ENCODE data around the gene BNC1.

Gene BNC1

GRCh38 chr15:83318036-83318435 lies 33.6 kb upstream of the BNC1 start:
- TF ChIP-seq POLR2A (IDR thresholded peaks at IDR 0.05; ENCODE audit: extremely low read depth, insufficient read length) (no peak), MYC (IDR thresholded peaks at IDR 0.05; ENCODE audit: low read depth, low read length) (no peak), CTCF (IDR thresholded peaks at IDR 0.05; ENCODE audit: low read depth, low read length) (no peak)
- TF ChIP-seq, protein P1, sequence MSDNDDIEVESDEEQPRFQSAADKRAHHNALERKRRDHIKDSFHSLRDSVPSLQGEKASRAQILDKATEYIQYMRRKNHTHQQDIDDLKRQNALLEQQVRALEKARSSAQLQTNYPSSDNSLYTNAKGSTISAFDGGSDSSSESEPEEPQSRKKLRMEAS (IDR thresholded peaks at IDR 0.05; ENCODE audit: low read depth, low read length): no peak
- DNase-seq (ENCODE audit: low read depth): no peak
- H3K4me3 ChIP-seq (ENCODE audit: low read depth, low read length): no peak overlapping the region

DNA sequence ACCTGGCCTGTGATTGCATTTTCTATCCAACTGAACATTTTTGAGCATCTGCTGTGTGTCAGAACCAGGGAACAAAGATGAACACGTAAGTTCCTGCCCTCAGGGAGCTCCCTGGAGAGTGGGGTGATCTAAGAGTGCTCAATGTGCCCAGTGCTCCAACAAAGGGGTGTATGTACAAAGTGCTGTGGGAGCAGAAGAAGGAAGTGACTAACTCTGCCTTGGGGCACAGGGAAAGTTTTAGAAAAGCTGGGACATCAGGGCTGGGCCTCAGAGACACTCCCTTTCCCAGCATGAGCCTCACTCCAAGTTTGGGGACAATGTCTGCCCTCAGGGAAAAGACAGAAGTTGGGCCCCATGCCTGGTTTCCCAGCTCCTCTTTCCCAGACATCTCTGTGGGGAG lies 27.6 kb upstream of the BNC1 start:
- TF ChIP-seq POLR2A (IDR thresholded peaks at IDR 0.05; ENCODE audit: extremely low read depth, insufficient read length): no peak
- TF ChIP-seq, protein P1 (IDR thresholded peaks at IDR 0.05; ENCODE audit: low read depth, low read length): no peak
- TF ChIP-seq MYC (IDR thresholded peaks at IDR 0.05; ENCODE audit: low read depth, low read length): no peak
- TF ChIP-seq CTCF (IDR thresholded peaks at IDR 0.05; ENCODE audit: low read depth, low read length): no peak
- no peak overlapping the region for H3K4me3 ChIP-seq (ENCODE audit: low read depth, low read length)
- no peak for DNase-seq (ENCODE audit: low read depth)

DNA sequence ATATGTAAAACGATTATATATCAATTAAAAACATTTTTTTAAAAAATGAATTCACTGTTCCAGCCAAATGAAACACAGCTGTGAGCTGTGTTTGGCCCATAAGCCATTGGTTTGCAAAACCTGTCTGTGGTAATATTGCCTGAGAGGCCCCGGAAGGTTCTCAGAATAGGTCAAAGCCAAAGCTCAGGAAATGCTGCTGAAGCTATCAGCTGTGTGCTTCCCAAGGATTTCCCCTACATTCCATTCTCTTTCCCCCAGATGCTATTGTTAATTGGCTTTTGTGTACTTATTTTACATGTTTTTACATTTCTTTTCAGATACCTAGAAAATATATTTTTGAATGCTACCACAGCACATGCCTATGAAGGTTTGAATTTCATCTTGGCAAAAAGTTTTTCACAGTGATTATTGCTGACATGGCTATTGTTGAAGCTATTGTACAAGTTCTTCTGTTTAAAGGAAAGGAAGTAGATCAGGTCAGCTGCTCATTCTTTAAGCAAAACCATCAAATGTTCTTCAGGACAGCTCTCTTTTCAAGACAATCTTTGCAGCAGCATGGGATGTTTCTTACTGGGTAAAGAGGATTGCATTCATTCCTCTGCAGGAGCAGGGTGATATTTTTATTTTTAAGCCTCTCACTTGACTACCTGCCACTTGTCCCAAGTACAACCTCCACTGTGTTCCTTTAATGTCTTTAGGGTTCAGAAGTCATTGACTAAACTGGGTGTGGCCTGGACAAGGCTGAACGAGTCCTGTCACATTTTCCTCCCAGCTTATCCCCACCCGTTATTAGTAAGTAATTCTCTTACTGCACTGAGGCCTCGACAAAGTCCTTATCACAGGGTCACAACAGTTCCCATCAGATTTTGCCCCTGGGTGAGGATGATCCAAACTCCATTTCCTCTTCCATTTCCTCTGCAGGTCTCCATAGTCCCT lies 26.3 kb upstream of the BNC1 start:
- DNase-seq (ENCODE audit: low read depth): no peak
- TF ChIP-seq POLR2A (IDR thresholded peaks at IDR 0.05; ENCODE audit: extremely low read depth, insufficient read length): no peak
- TF ChIP-seq, protein P1 (IDR thresholded peaks at IDR 0.05; ENCODE audit: low read depth, low read length): no peak
- TF ChIP-seq CTCF (IDR thresholded peaks at IDR 0.05; ENCODE audit: low read depth, low read length): no peak
- no peak for TF ChIP-seq MYC (IDR thresholded peaks at IDR 0.05; ENCODE audit: low read depth, low read length)

DNA sequence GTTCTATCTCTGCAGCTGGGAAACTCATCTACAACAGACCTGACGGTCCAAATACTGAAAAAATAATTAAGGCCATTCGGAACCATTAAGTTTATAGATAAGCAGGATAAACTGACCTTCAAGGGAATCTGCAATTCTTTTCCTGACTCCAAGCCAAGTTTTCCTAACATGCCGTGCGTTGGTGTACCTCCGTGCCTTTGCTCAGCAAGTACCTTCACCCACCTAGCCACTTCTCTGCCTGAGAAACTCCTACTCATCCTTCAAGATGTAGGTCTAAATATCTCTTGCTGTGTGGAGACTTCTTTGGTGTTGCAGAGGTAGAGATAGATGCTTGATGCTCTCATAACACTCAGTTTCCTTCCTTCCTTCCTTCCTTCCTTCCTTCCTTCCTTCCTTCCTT lies 24.2 kb upstream of the BNC1 start:
- H3K4me3 ChIP-seq (ENCODE audit: low read depth, low read length): no peak overlapping the region
- no peak for DNase-seq (ENCODE audit: low read depth)
- TF ChIP-seq CTCF (IDR thresholded peaks at IDR 0.05; ENCODE audit: low read depth, low read length): no peak
- no peak for TF ChIP-seq POLR2A (IDR thresholded peaks at IDR 0.05; ENCODE audit: extremely low read depth, insufficient read length)
- TF ChIP-seq MYC (IDR thresholded peaks at IDR 0.05; ENCODE audit: low read depth, low read length): no peak
- TF ChIP-seq, protein P1 (IDR thresholded peaks at IDR 0.05; ENCODE audit: low read depth, low read length): no peak

More for the DNA sequence above, 26.3 kb upstream of the BNC1 start:
- H3K4me3 ChIP-seq (ENCODE audit: low read depth, low read length): no peak overlapping the region

- TF ChIP-seq MYC (IDR thresholded peaks at IDR 0.05; ENCODE audit: low read depth, low read length): no peak
- TF ChIP-seq, protein P1 (IDR thresholded peaks at IDR 0.05; ENCODE audit: low read depth, low read length): no peak
- no peak for TF ChIP-seq POLR2A (IDR thresholded peaks at IDR 0.05; ENCODE audit: extremely low read depth, insufficient read length)
- TF ChIP-seq CTCF (IDR thresholded peaks at IDR 0.05; ENCODE audit: low read depth, low read length): no peak
- DNase-seq (ENCODE audit: low read depth): no peak
- no peak overlapping the region for H3K4me3 ChIP-seq (ENCODE audit: low read depth, low read length)
Measured at GRCh38 chr15:83306561-83306960, 22.1 kb upstream of the BNC1 start.

All from NB4 (cell line).